ENCODE measurements around the gene PIK3R1. TPM values are rescaled to one million over a fixed set of nuclear protein-coding genes. Genes with fewer than 3 reads are reported as not detected.

The PIK3R1 gene
- total and polyA plus RNA-seq, 10 of the 15 experiments (the other 5 are each of a cell fraction or from before 2014, with no cell fraction given), result 7.8 to 38.4 (median 15.7) TPM

DNA sequence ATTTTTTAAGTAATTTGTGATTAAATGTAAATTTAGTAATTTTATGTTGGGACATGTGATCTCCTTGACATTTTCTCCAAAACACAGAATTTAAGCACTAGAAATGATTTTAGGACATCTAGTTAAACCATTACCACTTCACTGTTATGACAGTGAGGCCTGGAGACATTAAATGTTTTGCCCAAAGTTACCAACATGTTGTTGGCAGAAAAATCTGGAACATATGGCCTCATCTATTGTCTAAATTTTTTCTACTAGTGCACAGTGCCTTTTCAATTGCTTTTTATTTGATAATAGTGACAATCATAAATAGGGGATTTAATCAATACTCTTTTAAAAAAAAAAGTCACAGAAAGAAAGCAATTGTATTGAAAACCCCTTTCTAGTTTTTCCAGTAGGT is 45.6 kb downstream of the PIK3R1 start (continued):
- TF ChIP-seq ZBTB4 (CRISPR knock-in tag; IDR thresholded peaks at IDR 0.05) (no peak), CEBPB (IDR thresholded peaks at IDR 0.05; ENCODE audit: borderline replicate concordance in 1 of 2, low read depth in 2 of 2, low read length in 2 of 2) (no peak), MEF2A (IDR thresholded peaks at IDR 0.05; ENCODE audit: insufficient read depth, low read depth, low read length) (no peak), RAD21 (IDR thresholded peaks at IDR 0.05; ENCODE audit: insufficient read depth, low read depth, low read length) (no peak), HDAC2 (IDR thresholded peaks at IDR 0.05) (no peak), ZNF384 (IDR thresholded peaks at IDR 0.05; ENCODE audit: borderline replicate concordance, low read depth, low read length) (no peak), FOS (IDR thresholded peaks at IDR 0.05; ENCODE audit: borderline replicate concordance, extremely low read depth, insufficient read length) (no peak), NFYB (IDR thresholded peaks at IDR 0.05; ENCODE audit: insufficient read depth, low read depth, low read length) (no peak), ETV6 (conservative IDR thresholded peaks at IDR 0.05 in 1 of 2, IDR thresholded peaks at IDR 0.05 in 1 of 2; ENCODE audit: borderline replicate concordance in 1 of 2, low read depth in 1 of 2) (no peak), EED (IDR thresholded peaks at IDR 0.05; ENCODE audit: low read depth) (no peak)
- TF ChIP-seq, protein P1, sequence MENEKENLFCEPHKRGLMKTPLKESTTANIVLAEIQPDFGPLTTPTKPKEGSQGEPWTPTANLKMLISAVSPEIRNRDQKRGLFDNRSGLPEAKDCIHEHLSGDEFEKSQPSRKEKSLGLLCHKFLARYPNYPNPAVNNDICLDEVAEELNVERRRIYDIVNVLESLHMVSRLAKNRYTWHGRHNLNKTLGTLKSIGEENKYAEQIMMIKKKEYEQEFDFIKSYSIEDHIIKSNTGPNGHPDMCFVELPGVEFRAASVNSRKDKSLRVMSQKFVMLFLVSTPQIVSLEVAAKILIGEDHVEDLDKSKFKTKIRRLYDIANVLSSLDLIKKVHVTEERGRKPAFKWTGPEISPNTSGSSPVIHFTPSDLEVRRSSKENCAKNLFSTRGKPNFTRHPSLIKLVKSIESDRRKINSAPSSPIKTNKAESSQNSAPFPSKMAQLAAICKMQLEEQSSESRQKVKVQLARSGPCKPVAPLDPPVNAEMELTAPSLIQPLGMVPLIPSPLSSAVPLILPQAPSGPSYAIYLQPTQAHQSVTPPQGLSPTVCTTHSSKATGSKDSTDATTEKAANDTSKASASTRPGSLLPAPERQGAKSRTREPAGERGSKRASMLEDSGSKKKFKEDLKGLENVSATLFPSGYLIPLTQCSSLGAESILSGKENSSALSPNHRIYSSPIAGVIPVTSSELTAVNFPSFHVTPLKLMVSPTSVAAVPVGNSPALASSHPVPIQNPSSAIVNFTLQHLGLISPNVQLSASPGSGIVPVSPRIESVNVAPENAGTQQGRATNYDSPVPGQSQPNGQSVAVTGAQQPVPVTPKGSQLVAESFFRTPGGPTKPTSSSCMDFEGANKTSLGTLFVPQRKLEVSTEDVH (IDR thresholded peaks at IDR 0.05; ENCODE audit: low read depth, partially characterized antibody), result no peak

Data from GM12878 (cell line).